Uterus (tissue), 2 donors: ENCODE measurements around the gene AIPL1.
A peak's percentile ranks its signal among the peaks of the same experiment; 100 is the strongest.

Experiments used
- CTCF ChIP-seq, 4 experiments: fragments of 200-600 bp in 2 of 4; fragments of 450-650 bp in 2 of 4; sonication (generic) in 2 of 4; IDR thresholded peaks; one replicate each; pipeline ENCODE4 v1.5.1; 2016 to 2019; ENCODE audit warnings: antibody characterized with exemption in 4 of 4, mild to moderate bottlenecking in 2 of 4, moderate library complexity in 1 of 4
- POLR2A ChIP-seq, 2 donors: fragments of 450-650 bp; IDR thresholded peaks; one replicate each; pipeline ENCODE4 v1.6.1; 2016; ENCODE audit warnings: antibody characterized with exemption in 2 of 2, mild to moderate bottlenecking in 1 of 2, moderate library complexity in 1 of 2

GRCh38 chr17:6421700-6422604 is 13.0 kb downstream of the AIPL1 start:
- TF ChIP-seq POLR2A (IDR thresholded peaks at IDR 0.05) (no peak), CTCF (IDR thresholded peaks at IDR 0.05) (peak; percentile 70 to 86 (median 78))
